Stomach (tissue), 4 donors: ENCODE results near the gene SSH2.

Experiments used
- CTCF ChIP-seq, 7 experiments: fragments of 450-650 bp in 4 of 7; fragments of 200-600 bp in 3 of 7; sonication (generic) in 3 of 7; IDR thresholded peaks; one replicate each; pipeline ENCODE4 v1.5.1; 2016 to 2019; ENCODE audit warnings: antibody characterized with exemption in 7 of 7, control low read depth in 2 of 7, mild to moderate bottlenecking in 1 of 7
- EP300 ChIP-seq: sonication (generic); formaldehyde crosslinking; IDR thresholded peaks from one replicate; pipeline ENCODE4 v1.6.1; 2017; ENCODE audit warnings: antibody characterized with exemption
- POLR2A ChIP-seq, 4 donors: fragments of 450-650 bp; IDR thresholded peaks; one replicate each; pipeline ENCODE4 v1.6.1; 2016; ENCODE audit warnings: antibody characterized with exemption in 4 of 4, control low read depth in 2 of 4, mild to moderate bottlenecking in 1 of 4, moderate library complexity in 1 of 4

DNA sequence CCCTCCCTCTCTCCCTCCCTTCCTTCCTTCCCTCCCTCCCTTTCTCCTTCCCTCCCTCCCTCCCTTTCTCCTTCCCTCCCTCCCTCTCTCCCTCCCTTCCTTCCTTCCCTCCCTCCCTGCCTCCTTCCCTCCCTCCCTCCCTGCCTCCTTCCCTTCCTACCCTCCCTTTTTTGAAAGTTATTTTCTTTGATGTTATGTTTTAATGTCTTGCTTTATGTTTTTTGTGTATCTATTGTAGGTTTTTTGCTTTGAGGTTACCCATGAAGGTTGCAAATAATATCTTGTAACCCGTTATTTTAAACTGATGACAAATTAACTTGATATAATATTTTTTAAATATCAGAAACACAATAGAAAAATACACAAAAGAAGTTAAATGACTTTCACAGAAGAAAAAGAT is 96.2 kb downstream of the SSH2 start:
- no peak for TF ChIP-seq POLR2A (IDR thresholded peaks at IDR 0.05)
- no peak for TF ChIP-seq CTCF (IDR thresholded peaks at IDR 0.05)
- TF ChIP-seq EP300: no peak
